NOMO-1 treated with DMSO at 0.1 percent for 48 hours (cell line): Measurements from ENCODE around the gene CAMTA1.

Experiments
- DNase-seq: peaks from one replicate; lab custom pipeline; 2025; ENCODE audit not compliant: unreplicated experiment; lab: John Stamatoyannopoulos, UW

The CAMTA1 gene

GRCh38 chr1:6995789-6996188 is 210.5 kb downstream of the CAMTA1 start:
- DNase-seq = no peak

GRCh38 chr1:6996371-6996770 is 211.1 kb downstream of the CAMTA1 start:
- DNase-seq = peak; percentile 42

- no peak for DNase-seq
Measured at GRCh38 chr1:6996866-6997265, 211.6 kb downstream of the CAMTA1 start.

GRCh38 chr1:6998267-6998666 is 213.0 kb downstream of the CAMTA1 start:
- DNase-seq = no peak

- DNase-seq = no peak
Measured at GRCh38 chr1:6999826-7000225, 214.6 kb downstream of the CAMTA1 start.

GRCh38 chr1:7000720-7001119 is 215.5 kb downstream of the CAMTA1 start:
- DNase-seq = no peak

- no peak for DNase-seq
Measured at GRCh38 chr1:7002728-7003127, 217.5 kb downstream of the CAMTA1 start.

- DNase-seq = no peak
Measured at GRCh38 chr1:7003676-7004075, 218.4 kb downstream of the CAMTA1 start.

GRCh38 chr1:7004181-7004580 is 218.9 kb downstream of the CAMTA1 start:
- DNase-seq = no peak

- DNase-seq = no peak
Measured at GRCh38 chr1:7005762-7006161, 220.5 kb downstream of the CAMTA1 start.

- no peak for DNase-seq
Measured at GRCh38 chr1:7006996-7007871, 222.0 kb downstream of the CAMTA1 start.

GRCh38 chr1:7007902-7008301 is 222.6 kb downstream of the CAMTA1 start:
- no peak for DNase-seq

- no peak for DNase-seq
Measured at GRCh38 chr1:7008331-7008730, 223.1 kb downstream of the CAMTA1 start.

- DNase-seq = no peak
Measured at GRCh38 chr1:7008975-7009740, 223.9 kb downstream of the CAMTA1 start.

- DNase-seq = no peak
Measured at GRCh38 chr1:7009741-7010525, 224.7 kb downstream of the CAMTA1 start.

GRCh38 chr1:7010534-7011200 is 225.4 kb downstream of the CAMTA1 start:
- no peak for DNase-seq

- DNase-seq = no peak
Measured at GRCh38 chr1:7011826-7012225, 226.6 kb downstream of the CAMTA1 start.

- no peak for DNase-seq
Measured at GRCh38 chr1:7012461-7012924, 227.2 kb downstream of the CAMTA1 start.

GRCh38 chr1:7013833-7014639 is 228.8 kb downstream of the CAMTA1 start:
- no peak for DNase-seq

- DNase-seq = no peak
Measured at GRCh38 chr1:7014640-7014930, 229.3 kb downstream of the CAMTA1 start.
